SK-N-DZ (cell line): ENCODE results near the gene NUDT16L1.

ENCODE experiments used
- DNase-seq: peaks from one replicate; pipeline ENCODE4 v3.0.0-alpha.2; 2015; ENCODE audit warnings: low spot score

Gene NUDT16L1

DNA sequence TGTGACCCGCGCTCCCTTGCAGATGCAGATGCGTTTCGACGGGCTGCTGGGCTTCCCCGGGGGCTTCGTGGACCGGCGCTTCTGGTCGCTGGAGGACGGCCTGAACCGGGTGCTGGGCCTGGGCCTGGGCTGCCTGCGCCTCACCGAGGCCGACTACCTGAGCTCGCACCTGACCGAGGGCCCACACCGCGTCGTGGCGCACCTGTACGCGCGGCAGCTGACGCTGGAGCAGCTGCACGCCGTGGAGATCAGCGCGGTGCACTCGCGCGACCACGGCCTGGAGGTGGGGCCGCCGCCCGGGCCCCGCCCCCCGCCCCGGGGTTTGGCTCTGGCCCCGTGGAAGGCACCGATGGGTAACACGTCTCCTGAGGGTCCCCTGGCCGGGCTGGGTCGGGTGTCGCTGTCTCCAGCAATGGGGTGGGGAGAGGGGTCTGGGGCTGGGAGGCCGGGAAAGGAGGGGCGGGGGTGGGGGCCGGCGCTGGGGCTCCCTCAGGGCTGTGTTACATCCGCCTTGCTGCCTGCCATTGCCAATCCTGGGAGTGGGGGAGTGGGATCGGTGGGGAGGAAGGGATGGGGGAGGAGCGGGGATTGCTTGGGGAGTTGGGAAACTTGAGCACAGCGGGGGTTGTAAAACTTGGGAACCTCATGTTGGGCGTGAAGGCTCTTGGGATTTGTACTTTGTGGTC, 737 bp downstream of the NUDT16L1 start:
- DNase-seq = no peak

DNA sequence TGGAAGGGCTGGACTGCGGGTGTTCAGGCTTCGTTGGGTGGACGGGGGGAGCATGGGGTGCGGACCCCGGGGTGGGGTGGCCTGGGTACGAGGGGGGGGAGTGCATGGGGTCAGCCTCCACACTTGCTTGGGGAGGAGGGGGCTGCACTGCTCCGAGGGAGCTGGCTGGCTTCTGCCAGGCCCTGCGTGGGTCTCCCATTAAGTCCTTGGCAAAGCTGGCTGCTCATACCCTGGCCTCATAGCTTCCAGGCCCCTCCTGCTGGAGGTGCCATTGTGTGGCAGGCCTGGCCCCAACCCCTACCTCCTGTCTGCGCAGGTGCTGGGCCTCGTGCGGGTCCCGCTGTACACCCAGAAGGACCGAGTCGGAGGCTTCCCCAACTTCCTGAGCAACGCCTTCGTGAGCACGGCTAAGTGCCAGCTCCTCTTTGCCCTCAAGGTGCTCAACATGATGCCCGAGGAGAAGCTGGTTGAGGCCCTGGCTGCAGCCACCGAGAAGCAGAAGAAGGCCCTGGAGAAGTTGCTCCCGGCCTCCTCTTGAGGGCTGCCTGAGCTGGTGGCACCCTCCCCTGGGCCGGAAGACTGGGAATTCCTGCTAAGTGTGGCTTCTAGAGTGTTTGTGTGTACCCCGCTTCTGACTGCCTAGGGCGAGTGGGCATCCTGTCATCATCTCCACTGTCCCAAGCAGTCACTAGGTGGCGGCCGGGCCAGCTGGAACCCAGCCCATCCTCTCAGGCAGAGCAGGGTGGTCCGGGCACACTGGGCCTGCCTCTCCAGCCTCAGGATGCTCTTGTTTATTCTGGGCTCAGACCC, 1.5 kb downstream of the NUDT16L1 start:
- no peak for DNase-seq

DNA sequence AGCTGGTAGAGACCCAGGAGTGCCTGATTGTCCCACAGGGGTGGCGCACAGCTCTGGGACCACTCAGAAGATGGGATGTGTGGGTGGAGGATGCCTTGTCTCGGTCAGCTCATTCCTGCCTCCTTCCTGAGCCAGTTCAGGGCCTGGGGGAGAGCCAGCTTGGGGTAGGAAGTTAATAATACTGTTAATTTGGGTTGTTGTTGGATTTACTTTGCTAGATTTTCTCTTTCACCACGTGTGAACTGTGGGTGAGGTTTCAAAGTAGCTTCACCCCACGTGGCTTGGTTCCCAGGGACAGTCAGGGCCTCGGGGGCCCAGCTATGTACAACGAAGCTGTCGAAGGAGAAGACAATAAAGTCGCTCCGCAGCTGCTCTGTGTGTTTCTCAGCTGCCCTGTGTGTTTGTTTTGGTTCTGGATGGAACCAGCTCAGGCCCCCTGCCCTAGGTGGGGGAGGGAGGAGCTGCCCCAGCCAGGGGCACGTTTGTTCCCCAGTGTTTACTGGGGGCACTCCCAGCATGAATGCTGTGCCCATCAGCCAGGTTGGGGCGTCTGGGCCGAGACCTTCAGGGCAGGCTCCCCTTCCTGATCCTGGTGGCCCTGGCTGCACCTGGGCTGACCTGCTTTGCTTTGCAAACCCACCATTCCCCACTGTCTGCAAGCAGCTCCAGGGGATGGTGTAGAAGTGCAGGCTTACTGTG, 2.3 kb downstream of the NUDT16L1 start:
- no peak for DNase-seq

- DNase-seq = no peak
These were observed 3.0 kb downstream of the NUDT16L1 start for GRCh38 chr16:4696172-4696904.

DNA sequence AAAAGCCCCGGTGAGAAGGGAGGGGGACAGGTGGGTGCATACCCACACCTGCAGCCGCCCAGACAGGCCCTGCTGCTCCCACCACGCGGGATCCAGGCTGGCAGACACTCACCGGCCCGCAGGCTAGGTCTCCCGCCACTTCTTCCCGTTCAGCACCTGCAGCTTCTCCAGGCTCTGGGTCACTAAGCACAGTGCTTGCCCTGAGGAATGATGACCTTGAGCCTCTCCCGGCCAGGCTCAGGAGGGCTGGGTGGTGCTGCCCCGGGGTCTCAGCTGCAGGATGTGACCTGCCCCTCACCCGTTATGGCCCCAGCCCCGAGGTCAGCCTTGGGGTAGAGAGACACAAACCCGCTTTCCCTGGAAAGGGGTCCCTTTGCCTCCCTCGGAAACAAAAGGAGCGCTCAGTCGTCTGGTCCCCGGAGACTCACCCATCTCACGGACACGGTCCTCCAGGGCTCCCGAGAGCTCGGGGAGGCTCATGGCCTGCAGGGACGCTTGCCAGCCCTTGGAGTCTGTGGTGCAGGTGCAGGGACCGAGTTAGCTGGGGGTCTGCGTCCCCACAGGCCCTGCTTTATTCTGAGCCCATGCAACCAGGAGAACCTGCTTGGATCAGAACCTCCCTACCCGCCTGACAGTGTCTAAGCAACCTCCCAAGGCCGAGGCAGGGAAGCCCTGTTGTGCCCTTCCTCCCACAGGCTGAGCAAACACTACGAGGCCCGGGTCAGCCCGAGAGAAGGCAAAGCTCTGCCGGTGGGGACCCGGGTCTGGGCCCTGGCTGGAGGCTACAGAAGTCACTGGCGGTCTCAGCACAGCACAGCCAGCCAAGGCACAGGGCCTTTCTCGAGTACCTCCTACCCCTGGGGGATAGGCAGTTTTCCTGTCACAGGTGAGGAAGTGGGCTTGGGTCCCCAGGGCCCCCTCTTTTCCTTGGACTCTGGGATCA, 3.8 kb downstream of the NUDT16L1 start:
- no peak for DNase-seq

DNA sequence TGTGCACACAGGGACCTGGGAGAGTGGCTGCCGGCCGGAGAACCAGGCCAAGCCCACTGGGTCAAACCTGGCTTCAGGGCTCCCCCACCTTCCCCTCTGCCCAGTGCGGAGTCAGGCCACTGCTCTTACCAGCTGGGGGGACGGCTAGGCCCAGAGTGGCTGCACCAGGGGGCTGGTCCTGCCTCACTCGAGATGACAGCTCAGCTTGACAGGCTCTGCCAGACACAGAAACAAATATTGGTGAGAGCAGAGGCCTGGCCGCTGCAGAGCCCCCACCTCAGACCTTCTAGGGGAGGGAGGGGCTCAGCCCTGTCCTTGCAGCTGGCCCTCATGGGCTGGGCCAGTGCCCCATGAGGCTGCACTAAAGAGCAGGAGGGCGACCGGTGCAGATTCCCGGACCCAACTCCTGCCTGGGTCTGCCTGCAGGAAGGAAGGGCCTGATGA, 4.5 kb downstream of the NUDT16L1 start:
- no peak for DNase-seq

DNA sequence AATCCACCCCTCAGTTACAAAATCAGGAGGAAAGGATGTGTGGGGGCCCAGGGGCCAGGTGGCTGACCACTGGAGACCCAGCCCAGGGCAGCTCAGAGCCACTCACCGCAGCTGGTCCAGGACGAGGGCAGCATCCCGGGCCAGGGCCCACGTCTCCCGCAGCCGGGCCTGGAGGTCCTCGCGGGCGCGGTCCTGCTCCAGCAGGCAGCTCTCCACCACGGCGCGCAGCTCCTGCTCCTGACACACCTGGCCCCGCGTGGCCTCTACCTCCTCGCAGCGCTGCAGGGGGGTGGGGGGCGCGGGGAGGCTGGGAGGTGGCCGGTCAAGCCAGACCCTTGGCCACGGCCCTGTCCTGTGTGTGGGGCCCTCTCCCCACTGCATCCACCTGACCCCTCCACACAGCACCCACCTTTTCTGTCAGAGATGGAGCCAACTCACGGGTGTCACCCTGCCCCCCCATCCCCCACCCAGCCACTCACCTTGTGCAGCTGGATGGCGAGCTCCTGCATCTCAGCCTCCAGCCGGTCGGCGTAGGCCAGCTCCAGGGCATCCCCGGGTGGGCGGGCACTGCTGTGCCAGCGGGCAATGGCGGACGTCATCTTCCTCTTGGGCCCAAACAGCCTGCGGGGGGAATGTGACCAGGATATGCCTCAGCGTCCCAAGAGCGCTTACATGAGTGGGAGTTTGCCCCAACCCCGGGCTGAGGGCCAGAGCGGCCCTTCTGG, 5.1 kb downstream of the NUDT16L1 start:
- no peak for DNase-seq

DNA sequence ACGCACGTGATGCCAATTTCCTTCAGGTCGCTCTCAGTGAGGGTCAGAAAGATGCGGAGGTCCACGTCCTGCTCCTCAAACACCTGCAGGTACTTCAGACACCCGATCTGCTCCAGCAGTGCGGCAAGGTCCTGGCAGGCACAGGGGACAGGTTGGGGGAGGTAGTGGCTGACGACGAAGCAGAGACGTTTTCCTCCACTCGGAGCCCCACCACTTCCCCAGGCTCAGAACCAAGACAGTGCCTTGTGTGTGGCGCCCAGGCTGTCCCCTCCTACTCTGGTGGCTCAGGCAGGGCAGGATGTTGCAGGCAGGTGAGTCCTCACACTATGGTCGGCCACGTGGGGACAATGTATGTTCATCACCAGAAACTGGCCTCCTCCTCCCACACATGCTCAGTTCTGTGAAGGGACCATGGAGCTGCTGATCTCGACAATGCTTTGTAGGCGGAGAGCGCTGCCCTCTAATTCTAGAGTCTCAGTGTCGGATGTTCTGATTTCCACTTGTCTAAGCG, 5.7 kb downstream of the NUDT16L1 start:
- DNase-seq = no peak

DNA sequence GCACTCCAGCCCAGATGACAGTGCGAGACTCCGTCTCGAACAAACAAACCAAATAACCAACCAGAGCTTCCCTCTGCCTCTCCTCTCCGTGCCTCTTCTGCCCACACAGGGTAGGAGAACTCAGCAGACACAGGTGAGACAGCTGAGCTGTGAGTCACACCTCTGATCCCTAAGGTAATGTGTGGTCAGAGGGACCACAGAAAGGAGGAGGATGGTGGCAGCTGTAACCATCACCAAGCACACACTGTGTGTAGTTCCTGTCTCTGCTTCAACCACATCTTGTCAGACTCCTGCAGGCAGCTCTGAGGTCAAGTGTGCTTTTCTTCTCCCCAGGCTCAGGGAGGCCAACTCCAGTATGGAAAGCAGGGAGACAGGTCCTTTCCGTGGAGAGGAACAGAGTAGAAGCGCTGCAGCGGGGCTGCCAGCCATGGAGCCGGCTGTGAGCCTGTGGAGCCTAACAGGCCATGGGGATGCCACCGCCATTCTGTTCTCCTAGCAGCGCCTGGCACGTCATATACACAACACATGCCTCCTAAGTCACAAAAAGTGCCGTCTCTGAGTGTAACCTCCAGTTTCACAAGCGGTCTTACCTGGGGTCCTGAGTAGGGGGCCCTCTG, 7.1 kb downstream of the NUDT16L1 start:
- DNase-seq = no peak

DNA sequence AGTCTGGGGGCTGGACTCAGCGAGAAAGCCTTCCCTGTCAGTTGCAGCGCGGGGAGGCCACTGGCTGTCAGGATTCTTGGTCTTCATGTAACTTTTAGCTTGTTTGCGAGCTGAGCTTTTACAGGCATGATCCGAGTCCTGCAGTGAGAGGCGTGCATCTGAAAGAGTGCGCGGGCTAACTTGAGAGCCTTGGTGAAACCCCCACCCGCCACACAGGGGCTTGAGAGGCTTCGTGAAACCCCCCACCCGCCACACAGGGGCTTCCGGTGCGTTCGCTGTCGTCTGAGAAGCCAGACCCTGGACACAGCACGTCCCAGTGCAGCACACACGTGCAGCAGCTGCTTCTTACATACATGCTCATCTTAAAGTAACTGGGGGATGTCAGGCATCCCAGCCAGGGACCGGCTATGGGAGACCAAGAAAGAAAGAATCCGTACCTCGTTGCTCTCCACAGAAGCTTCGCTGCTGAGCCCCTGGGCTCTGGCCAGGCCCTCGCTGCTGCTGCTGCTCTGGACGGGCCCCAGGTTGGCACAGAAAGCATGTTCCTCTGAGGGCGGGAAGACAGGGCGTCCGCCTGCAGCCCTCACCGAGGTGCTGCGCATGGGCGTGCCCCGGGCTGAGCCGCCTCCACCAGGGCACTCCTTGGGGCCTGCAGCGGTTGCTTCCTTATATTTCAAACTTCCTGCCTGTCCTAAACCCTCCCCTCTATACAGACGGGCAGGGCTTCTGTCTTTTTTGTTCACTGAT, 7.8 kb downstream of the NUDT16L1 start:
- no peak for DNase-seq

DNA sequence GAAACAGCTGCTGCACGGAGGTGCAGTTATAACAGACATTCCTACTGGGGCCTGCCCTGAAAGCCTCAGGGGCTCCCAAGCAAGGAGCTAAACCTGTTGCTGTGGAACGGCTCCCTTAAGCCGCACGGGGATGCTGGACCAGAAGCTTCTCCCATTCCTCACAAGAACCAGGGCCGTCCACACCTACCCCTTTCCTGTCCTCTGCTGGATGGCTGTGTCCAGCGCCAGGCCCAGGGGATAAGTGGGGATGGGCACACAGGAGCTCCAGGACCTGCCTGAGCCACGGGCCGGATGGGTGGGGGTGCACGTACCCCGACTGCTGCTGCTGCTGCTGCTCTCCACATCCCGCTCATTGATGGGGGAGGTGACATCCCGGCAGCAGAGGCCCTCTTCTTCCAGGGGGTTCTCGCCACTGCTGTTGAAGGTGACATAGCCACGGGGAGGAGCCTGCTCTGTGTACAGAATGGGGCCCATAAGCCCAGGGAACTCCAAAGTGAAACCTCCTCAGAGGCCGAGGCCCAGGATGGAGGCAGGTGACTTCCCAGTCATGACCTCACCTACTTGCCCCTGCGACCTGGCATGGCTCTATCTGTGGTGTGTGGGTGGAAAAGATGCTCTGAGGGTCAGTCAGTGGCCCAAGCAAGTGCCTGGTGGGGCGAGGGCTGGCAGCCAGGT, 8.6 kb downstream of the NUDT16L1 start:
- no peak for DNase-seq

GRCh38 chr16:4702466-4702808, 9.1 kb downstream of the NUDT16L1 start:
- DNase-seq = no peak

DNA sequence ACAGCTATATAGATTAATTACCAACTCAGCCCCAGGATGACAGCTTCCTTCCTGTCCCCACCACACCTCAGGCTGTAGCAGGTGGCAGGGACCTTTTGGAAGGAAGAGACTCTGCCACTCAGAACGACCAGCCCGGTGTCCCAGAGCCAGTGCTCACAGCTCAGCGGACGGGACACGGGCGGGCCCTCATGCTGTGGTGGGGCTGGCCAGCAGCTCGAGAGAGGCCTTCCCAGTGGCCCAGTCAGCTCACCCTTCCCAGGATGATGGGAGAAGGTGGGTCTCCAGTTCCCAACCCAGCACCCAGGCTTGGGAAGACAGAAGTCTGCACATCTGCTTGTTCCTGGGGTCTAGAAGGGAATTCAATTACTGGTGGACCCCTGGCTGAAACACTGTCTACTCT, 10.5 kb downstream of the NUDT16L1 start:
- no peak for DNase-seq

DNA sequence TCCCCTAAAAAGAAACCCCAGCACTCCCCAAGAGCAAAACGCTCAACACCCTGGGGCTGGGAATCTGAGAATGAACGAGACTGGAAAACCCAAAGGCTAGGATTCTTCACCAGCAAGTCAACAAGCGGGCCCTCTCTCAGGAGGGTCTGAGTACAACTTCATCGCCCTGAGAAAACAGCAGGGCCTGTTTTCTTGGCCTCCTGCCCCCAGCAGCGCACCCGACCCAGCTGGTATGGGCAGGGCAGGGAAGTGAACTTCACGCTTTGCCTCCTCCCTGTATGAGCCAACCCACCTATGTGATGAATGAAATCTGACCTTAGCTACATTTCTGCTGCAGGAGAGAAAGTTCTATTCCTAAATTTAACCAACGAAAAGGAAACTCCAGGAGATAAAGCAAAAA, 11.1 kb downstream of the NUDT16L1 start:
- DNase-seq = no peak

DNA sequence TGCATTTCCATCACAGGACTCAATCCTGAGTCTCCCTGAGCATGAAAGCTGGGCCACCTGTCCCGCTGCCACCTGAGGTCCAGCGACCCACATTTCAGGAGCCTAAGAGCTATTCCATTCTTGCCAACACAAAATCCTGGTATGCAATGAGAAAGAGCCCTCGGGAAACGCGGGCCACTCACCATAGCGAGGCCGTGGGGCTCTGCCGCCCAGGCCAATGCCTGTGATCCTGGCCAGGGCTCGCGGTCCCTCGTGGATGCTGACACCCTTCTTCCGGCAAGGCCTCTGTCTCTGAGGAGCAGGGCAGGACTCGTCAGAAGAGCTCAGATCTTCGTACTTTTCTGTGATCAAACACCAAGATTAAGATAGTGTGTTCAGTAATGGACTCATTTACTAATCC, 11.6 kb downstream of the NUDT16L1 start:
- no peak for DNase-seq

GRCh38 chr16:4706871-4707270, 13.5 kb downstream of the NUDT16L1 start:
- no peak for DNase-seq

- no peak for DNase-seq
These were observed 16.1 kb downstream of the NUDT16L1 start for GRCh38 chr16:4709481-4709880.
